Stimulated activated CD8-positive, alpha-beta memory T cell treated with anti-CD3 and anti-CD28 coated beads, Interleukin-4, amount 100 ng/mL, for 4 hours (primary cell): ENCODE measurements around the gene ZNF681.
"Not testable (repeated sequence)": the region's sequence is repeated elsewhere in the genome, so short reads cannot be mapped to it uniquely, and the experiment has no call there.

Experiments
- DNase-seq, 2 donors: peaks; one replicate each; pipeline ENCODE4 v3.0.0-alpha.2; 2020; ENCODE audit warnings: low read depth in 2 of 2, low spot score in 1 of 2

Gene ZNF681

GRCh38 chr19:23698711-23699520 is 59.8 kb downstream of the ZNF681 start:
- DNase-seq, result no peak

GRCh38 chr19:23692937-23693336 is 65.8 kb downstream of the ZNF681 start:
- DNase-seq, result not testable (repeated sequence)
